Superior temporal gyrus (tissue), 1 donor: ENCODE results near the gene HECW1.
"Not testable (repeated sequence)": the region's sequence is repeated elsewhere in the genome, so short reads cannot be mapped to it uniquely, and the experiment has no call there.

Source experiments
- DNase-seq: peaks from one replicate; pipeline ENCODE4 v3.0.0-alpha.2; 2016; ENCODE audit errors: extremely low spot score

HECW1 gene

GRCh38 chr7:43537765-43538403 is 425.4 kb downstream of the HECW1 start:
- no peak for DNase-seq

DNA sequence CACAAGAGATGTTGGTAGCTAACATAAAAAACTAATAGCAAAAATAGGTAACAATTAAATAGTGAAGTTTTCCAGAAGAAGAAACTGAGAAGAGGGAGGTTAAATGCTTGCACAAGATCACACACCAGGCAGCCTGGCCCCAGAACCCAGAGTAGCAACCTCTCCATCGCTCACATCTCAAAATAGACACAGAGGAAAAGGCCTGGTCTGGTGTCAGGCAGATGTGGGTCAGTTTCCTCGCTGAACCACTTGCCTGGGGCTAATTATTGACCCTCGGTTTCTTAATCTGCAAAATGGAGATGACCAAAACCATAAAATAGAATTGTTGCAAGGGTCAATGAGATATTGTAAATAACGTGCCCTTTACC is 425.9 kb downstream of the HECW1 start:
- no peak for DNase-seq

- DNase-seq, result no peak
Measured at GRCh38 chr7:43540471-43540870, 428.0 kb downstream of the HECW1 start.

DNA sequence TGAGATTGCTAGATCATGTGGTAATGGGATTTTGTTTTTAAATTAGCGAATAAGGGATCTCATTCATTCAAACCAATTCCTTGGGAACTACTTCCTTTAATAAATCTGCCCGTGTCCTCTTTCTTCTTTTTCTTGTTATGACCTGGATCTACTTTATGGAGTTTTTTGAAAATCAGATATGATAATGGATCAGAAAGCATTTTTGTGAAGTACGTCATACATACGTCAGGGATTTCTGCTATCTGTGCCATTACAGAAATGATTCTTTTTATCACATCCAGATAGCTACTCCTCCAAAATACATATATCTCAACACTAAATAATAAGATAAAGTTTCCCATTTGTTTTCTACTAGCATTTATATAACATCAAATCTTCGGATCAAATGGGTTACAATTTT is 430.3 kb downstream of the HECW1 start:
- no peak for DNase-seq

GRCh38 chr7:43546231-43546630 is 433.8 kb downstream of the HECW1 start:
- no peak for DNase-seq

DNA sequence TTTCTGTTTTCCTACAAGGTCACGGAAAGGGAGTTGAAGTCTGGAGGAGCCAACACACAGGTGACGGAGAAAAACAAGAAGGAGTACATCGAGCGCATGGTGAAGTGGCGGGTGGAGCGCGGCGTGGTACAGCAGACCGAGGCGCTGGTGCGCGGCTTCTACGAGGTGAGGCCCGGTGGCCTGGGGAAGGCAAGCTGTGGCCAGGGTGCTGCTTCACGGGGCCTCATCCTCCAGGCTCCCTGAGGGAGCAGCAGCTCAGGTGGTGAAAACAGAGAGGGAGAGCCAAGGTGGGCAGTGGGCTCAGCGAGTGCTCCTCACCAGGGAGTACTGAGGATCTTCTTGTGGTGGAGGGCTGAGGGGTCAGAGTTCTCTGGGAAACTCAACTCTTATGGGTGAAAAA is 438.0 kb downstream of the HECW1 start:
- no peak for DNase-seq

DNA sequence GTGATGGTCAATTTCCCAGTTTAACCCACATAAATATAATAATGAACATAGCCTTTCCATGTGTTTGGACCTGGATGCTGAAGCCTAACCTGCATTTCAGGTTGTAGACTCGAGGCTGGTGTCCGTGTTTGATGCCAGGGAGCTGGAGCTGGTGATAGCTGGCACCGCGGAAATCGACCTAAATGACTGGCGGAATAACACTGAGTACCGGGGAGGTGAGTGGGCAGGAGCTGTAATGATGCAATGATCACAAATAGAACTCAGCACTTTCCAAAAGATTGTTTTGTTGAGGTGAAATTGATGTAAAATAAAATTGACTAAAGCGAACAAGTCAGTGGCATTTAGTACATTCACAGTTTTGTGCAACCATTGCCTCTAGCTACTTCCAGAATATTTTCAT is 439.7 kb downstream of the HECW1 start:
- peak; percentile 51 for DNase-seq

- DNase-seq, result no peak
Measured at GRCh38 chr7:43553999-43554398, 441.6 kb downstream of the HECW1 start.

- no peak for DNase-seq
Measured at GRCh38 chr7:43554423-43554822, 442.0 kb downstream of the HECW1 start.

- no peak for DNase-seq
Measured at GRCh38 chr7:43557831-43558495, 445.5 kb downstream of the HECW1 start.

- DNase-seq, result no peak
Measured at GRCh38 chr7:43559171-43559945, 446.9 kb downstream of the HECW1 start.

DNA sequence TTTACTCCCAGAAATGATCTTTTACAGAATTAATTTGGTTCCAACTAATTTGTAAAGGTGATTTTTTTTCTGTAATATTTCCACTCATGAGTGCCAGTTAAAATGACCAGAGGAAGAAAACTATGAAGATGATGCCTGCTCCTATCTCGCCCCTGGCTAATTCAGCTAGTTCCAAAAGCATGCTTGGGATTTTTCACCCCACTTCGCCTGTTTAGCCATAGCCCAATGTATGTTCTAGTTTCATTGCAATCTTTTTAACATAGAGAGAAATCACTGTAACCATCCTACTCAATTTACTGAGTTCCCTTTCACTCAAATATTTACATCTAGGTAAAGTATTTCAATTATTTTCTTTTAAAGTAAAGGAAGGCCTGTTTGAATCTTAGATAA is 447.5 kb downstream of the HECW1 start:
- no peak for DNase-seq

DNA sequence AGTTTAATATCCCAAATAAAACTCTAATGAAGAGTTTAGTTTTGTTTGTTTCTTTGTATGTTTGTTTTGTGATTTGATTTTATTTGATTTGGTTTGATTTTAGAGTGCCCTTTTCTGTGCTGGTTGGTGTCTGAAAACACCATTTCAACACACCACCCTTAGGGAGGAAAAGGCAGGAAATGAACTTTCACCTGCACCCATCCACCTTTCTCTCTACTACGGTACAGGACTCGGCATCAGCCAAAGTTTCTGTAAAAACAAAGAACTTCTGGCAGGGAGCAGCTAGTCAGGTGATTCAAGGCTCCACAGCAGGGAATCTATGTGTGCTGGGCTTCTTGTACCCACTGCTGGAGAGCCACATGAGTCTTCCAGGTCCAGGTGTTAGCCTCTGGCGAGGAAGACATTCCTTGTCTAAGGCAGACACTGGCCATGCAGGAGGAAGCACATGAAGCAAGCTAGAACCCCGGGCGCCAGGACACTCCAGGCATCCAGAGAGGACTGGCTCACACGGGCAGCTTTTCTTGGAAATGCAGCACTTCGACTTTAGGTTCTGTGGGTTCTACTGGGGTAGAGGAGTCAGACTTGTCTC is 448.4 kb downstream of the HECW1 start:
- no peak for DNase-seq

GRCh38 chr7:43562383-43562782 is 449.9 kb downstream of the HECW1 start:
- DNase-seq, result no peak

DNA sequence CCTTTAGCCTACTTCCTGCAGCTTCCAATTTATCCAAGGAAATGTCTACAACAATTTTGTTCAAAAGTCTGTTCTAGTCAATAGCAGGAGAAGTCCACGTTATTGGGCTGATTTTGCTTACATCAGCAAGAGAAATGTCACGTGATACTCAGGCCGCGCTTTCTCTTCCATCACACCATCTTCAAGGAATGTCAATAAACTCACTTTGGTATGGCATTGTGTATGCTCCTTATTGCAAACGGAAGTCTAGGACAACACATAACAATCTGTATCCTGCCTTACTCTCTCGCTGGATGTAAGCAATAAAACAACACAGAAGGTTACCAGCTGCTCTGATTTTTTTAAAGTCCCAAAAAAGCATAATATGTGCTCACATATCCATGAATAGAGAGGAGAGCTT is 453.3 kb downstream of the HECW1 start:
- DNase-seq, result peak; percentile 49

DNA sequence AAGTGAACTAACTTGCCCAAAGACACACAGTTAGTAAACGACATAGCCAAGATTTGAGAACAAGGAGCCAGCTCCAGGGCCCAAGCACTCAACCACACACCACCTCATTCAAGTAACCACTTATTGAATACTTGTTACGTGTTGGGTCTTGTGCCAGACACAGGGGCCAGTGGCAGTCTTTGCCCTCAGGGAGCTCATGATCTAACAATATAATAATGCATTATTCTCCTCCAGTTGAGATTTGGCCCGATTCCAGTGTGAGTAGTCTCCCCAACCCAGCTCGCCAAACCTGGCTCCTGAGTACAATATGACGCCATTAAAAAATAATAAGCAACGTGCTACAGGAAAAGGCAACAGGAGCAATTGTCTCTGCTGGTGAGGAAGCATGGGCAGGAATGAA is 456.1 kb downstream of the HECW1 start:
- no peak for DNase-seq

DNA sequence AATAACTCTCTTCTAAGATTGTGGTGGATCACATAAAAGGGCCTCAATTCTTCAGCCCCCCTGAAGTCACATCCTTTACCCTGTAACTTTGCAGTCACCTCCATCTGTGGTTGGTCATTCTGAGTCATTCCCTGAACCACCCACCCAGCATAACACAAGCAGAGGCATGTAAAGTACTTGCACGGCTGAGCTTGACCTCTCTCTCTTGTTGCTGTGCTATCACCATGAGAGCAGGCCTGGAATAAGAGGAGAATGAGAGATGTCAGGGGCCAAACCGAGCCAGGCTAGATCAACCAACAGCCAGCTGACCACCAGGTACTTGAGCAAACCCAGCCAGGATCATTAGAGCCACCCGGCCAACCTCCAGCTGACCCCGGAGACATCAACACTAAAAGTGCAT is 457.0 kb downstream of the HECW1 start:
- DNase-seq, result no peak

DNA sequence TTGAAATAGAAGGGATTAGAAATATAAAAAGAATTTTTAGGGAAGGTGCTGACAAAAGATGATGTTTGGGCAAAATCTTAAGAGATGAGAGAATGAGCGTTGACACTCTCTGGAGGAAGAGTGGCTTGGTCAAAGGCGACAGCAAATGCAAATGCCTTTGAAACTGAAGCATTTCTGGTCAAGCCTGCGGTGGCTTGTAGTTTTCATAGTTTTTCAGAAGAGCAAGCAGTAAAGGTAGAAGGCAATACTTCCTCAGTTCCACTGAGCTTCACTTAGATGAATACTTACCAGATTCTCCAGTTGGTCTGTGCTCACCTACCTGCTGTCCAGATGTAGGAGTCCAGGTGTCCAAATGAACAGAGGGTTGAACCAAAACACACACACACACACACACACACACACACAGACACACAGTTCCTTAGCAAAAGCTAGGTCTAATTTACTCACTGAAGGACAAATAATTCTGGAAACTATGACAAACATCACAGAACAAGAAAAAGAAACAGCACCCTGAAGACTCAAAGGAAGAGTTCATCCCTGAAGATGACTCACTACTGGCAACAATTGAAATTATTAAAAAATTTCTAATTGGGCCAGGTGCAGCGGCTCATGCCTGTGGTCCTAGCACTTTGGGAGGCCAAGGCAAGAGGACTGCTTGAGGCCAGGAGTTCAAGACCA is 458.4 kb downstream of the HECW1 start:
- no peak for DNase-seq

- peak; percentile 31 for DNase-seq
Measured at GRCh38 chr7:43572516-43573049, 460.1 kb downstream of the HECW1 start.

GRCh38 chr7:43573832-43574231 is 461.4 kb downstream of the HECW1 start:
- not testable (repeated sequence) for DNase-seq

DNA sequence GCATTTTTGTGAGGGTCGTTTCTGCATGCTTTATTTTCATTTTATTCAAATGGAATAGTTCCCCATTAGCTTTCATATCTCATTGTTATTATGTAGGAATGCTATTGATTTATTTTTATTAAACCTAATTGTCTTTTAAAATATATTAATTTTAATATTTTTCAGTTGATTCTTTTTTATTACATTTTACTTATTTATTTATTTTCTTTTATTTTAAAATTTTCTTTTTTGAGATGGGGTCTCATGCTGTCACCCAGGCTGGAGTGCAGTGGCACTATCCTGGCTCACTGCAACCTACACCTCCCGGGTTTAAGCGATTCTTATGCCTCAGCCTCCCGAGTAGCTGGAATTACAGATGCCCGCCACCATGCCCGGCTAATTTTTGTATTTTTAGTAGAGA is 463.1 kb downstream of the HECW1 start:
- DNase-seq, result no peak

DNA sequence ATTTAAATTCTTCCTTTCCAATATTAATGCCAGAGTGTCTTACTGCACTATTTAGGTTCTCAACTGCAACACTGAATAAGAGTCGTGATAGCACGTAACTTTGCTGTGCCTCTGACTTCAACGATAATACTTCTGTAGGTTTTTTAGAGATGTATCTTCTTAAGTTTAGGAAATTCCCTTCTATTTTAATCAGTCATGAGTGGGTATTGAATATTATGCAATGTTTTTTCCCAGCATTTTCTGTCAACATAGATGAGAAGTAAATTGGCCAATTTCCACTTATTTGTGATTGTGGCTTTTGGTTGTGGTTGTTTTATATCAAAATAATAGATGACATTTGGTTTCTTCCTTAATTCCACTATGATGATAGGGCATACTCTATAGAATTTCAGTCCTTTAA is 463.8 kb downstream of the HECW1 start:
- DNase-seq, result no peak
